Stimulated activated CD8-positive, alpha-beta memory T cell treated with anti-CD3 and anti-CD28 coated beads, Interleukin-4, amount 100 ng/mL, for 48 hours (primary cell): ENCODE results near the gene FAM120A.

Experiments
- DNase-seq: peaks from one replicate; pipeline ENCODE4 v3.0.0-alpha.2; 2020

Gene FAM120A

GRCh38 chr9:93513606-93514005 lies 62.1 kb downstream of the FAM120A start:
- no peak for DNase-seq

- DNase-seq: no peak
Measured at GRCh38 chr9:93517331-93517730, 65.8 kb downstream of the FAM120A start.

GRCh38 chr9:93520523-93520922 lies 69.0 kb downstream of the FAM120A start:
- no peak for DNase-seq

- DNase-seq: no peak
Measured at GRCh38 chr9:93522736-93523135, 71.3 kb downstream of the FAM120A start.

- no peak for DNase-seq
Measured at GRCh38 chr9:93523518-93524144, 72.1 kb downstream of the FAM120A start.

- DNase-seq: no peak
Measured at GRCh38 chr9:93525476-93525875, 74.0 kb downstream of the FAM120A start.

GRCh38 chr9:93531374-93531773 lies 79.9 kb downstream of the FAM120A start:
- no peak for DNase-seq

GRCh38 chr9:93532141-93532540 lies 80.7 kb downstream of the FAM120A start:
- DNase-seq: no peak

GRCh38 chr9:93533863-93534262 lies 82.4 kb downstream of the FAM120A start:
- no peak for DNase-seq

GRCh38 chr9:93536167-93536566 lies 84.7 kb downstream of the FAM120A start:
- DNase-seq: no peak

- DNase-seq: no peak
Measured at GRCh38 chr9:93536874-93537273, 85.4 kb downstream of the FAM120A start.

- DNase-seq: no peak
Measured at GRCh38 chr9:93540305-93540704, 88.8 kb downstream of the FAM120A start.

GRCh38 chr9:93541005-93541404 lies 89.5 kb downstream of the FAM120A start:
- no peak for DNase-seq

GRCh38 chr9:93541581-93542349 lies 90.3 kb downstream of the FAM120A start:
- DNase-seq: no peak

- DNase-seq: no peak
Measured at GRCh38 chr9:93543117-93543516, 91.6 kb downstream of the FAM120A start.

GRCh38 chr9:93546356-93546755 lies 94.9 kb downstream of the FAM120A start:
- DNase-seq: no peak

- no peak for DNase-seq
Measured at GRCh38 chr9:93549611-93550010, 98.1 kb downstream of the FAM120A start.

- DNase-seq: no peak
Measured at GRCh38 chr9:93552923-93553322, 101.4 kb downstream of the FAM120A start.

- no peak for DNase-seq
Measured at GRCh38 chr9:93555370-93555769, 103.9 kb downstream of the FAM120A start.

- no peak for DNase-seq
Measured at GRCh38 chr9:93557366-93558137, 106.1 kb downstream of the FAM120A start.

- DNase-seq: no peak
Measured at GRCh38 chr9:93558503-93558902, 107.0 kb downstream of the FAM120A start.

GRCh38 chr9:93560991-93561390 lies 109.5 kb downstream of the FAM120A start:
- DNase-seq: no peak

GRCh38 chr9:93562157-93562556 lies 110.7 kb downstream of the FAM120A start:
- no peak for DNase-seq

GRCh38 chr9:93565089-93565488 lies 113.6 kb downstream of the FAM120A start:
- DNase-seq: no peak
